ENCODE data around the gene THEM5. TPM values are rescaled to one million over a fixed set of nuclear protein-coding genes. Genes with fewer than 3 reads are reported as not detected.

THEM5 gene
- total RNA-seq, 1 donor from 2014 or later = 8.4 TPM

GRCh38 chr1:151798571-151798970 lies 54.9 kb downstream of the THEM5 start:
- no peak for DNase-seq

Small RNAs within 50 kb of the gene (small RNA-seq; reads per million reads assigned to genes)
- not detected for gene RF00019 (ENCODE audit: low replicate concordance)

Other genes starting within 250 kb of the THEM5 start
- 33.4 TPM for gene SNX27, start 241.7 kb downstream of the THEM5 start, total RNA-seq
- 0.49 TPM for gene CELF3, start 136.9 kb downstream of the THEM5 start, total RNA-seq
- not detected for gene RIIAD1, start 132.2 kb downstream of the THEM5 start, total RNA-seq
- gene MRPL9, start 90.2 kb downstream of the THEM5 start, total RNA-seq = 63.9 TPM
- 6.0 TPM for gene TDRKH, start 63.2 kb downstream of the THEM5 start, total RNA-seq
- 0.10 TPM for gene LINGO4, start 48.3 kb downstream of the THEM5 start, total RNA-seq
- 4.0 TPM for gene RORC, start 21.9 kb downstream of the THEM5 start, total RNA-seq
- not detected for gene C2CD4D, start 13.9 kb downstream of the THEM5 start, total RNA-seq
- gene THEM4, start 55.8 kb upstream of the THEM5 start, total RNA-seq = 6.0 TPM
- 133 TPM for gene S100A10, start 140.1 kb upstream of the THEM5 start, total RNA-seq
- gene S100A11, start 183.3 kb upstream of the THEM5 start, total RNA-seq = 79.9 TPM
- gene TCHHL1, start 235.4 kb upstream of the THEM5 start, total RNA-seq = 17.4 TPM

Data from skin of body (tissue), 3 donors.